Adrenal gland (tissue), 12 donors: Measurements from ENCODE around the gene PAN3. TPM values are rescaled to one million over a fixed set of nuclear protein-coding genes. Genes with fewer than 3 reads are reported as not detected.
A peak's percentile ranks its signal among the peaks of the same experiment; 100 is the strongest.

Source experiments
- DNase-seq, 7 donors: peaks; one replicate each; pipeline ENCODE4 v3.0.0-alpha.2; 2019 to 2020
- H3K27ac ChIP-seq, 5 donors: fragments of 200-600 bp; sonication (generic) in 4 of 5; 1 replicate in 3 of 5; 2 replicates in 2 of 5; pipeline versions ENCODE4 v1.5.1 to v1.8.0; 2016 to 2020; ENCODE audit warnings: mild to moderate bottlenecking in 1 of 5
- H3K27me3 ChIP-seq: fragments of 200-600 bp; 2 replicates; pipeline ENCODE4 v1.8.0; 2021
- H3K36me3 ChIP-seq, 2 donors: fragments of 200-600 bp; replicated peaks in 1 of 2; 1 replicate in 1 of 2; 2 replicates in 1 of 2; pipeline versions ENCODE4 v1.5.1 to v1.8.0; 2018 to 2022
- H3K4me1 ChIP-seq, 2 donors: fragments of 200-600 bp; replicated peaks in 1 of 2; 1 replicate in 1 of 2; 2 replicates in 1 of 2; pipeline versions ENCODE4 v1.5.1 to v1.8.0; 2018 to 2021
- H3K4me3 ChIP-seq, 4 donors: fragments of 200-600 bp; sonication (generic) in 3 of 4; one replicate each; pipeline ENCODE4 v1.5.1; 2016 to 2018
- H3K9me3 ChIP-seq, 3 donors: fragments of 200-600 bp; sonication (generic) in 1 of 3; replicated peaks in 1 of 3; 1 replicate in 2 of 3; 2 replicates in 1 of 3; pipeline versions ENCODE4 v1.5.1 to v1.8.0; 2016 to 2021
- CTCF ChIP-seq, 6 experiments: fragments of 450-650 bp in 4 of 6; fragments of 200-600 bp in 2 of 6; sonication (generic) in 1 of 6; IDR thresholded peaks; 1 replicate in 5 of 6; 2 replicates in 1 of 6; pipeline versions ENCODE4 v1.5.1 to v1.8.0; 2016 to 2021; ENCODE audit warnings: antibody characterized with exemption in 6 of 6, mild to moderate bottlenecking in 2 of 6, moderate library complexity in 1 of 6
- POLR2A ChIP-seq, 2 donors: fragments of 450-650 bp; IDR thresholded peaks; one replicate each; pipeline ENCODE4 v1.6.1; 2017; ENCODE audit warnings: antibody characterized with exemption in 2 of 2, mild to moderate bottlenecking in 2 of 2, moderate library complexity in 1 of 2
- WGBS, 4 donors: extraction: QIAGEN DNeasy Blood & Tissue Kit in 2 of 4; methylation state at CpG; one replicate each; pipeline versions ENCODE4 v1.1.5 to v1.1.7; 2013 to 2017; 5-methylcytosine and 5-hydroxymethylcytosine counted together
- intact Hi-C, 2 donors: fragments of 100-400 bp; cut with DNase I; formaldehyde crosslinking; loops; one replicate each; pipeline versions ENCODE4 v1.14.1 to v1.15.0; 2022 to 2023
- polyA plus RNA-seq, 3 donors: library from polyadenylated mRNA; stranded (reverse); fragments of 200-250 nt in 2 of 3; fragments of 350-450 nt in 1 of 3; fragmentation: Illumina TruSeq in 1 of 3; extraction: RNeasy Lipid Tissue Mini Kit (QIAGEN cat#74804) in 1 of 3; gene quantifications; one replicate each; pipeline ENCODE4 v1.2.3, GENCODE V29; 2013 to 2014
- total RNA-seq, 9 donors: library from RNA; depleted of rRNA in 4 of 9; stranded (reverse); fragments of >200 nt in 4 of 9; fragments of 120-200 nt in 1 of 9; fragmentation: NEBNext Ultra II Directional in 1 of 9; extraction: Animal tissue kit (Norgen Biotek cat#: 25700) in 1 of 9; gene quantifications; one replicate each; pipeline versions ENCODE4 v1.1.0 to v1.2.4, GENCODE V29; 2013 to 2023
- donor health status: healthy with polysubstance abuse.
- donor health status: Bipolar disorder and iron deficiency.
- donor health status: DM: yes; HTN: yes; CAD: no.
- donor health status: DM: no; HTN: no; CAD: no.
- donor health status: DM: no; HTN: no; CAD: no.
- donor health status: DM: yes; HTN: yes; CAD: no.

The PAN3 gene
- total and polyA plus RNA-seq, 12 donors = 13.3 to 31.4 (median 23.7) TPM

DNA sequence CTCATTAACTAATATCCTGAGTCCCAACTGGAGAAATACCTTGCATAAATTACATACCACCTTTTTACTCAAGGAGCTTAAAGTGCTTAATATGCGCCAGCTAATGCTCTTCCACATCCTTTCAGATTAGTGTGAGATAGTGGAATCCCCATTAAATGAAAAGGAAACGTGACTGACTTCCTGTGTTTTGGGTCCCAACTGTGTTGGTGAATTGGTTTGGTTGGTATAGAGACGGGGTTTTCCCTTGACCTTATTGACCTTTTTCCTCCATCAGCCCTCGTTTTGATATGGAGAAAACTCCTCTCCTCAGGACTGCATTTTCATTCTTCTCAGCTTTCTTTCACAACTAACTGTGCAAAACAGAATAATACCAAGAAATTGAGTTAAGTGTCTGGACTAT lies 163.5 kb downstream of the PAN3 start:
- no peak for DNase-seq

GRCh38 chr13:28306325-28306724 lies 168.0 kb downstream of the PAN3 start:
- no peaks in the 10 kb centered on the region for H3K36me3 ChIP-seq
- 84 to 86% (median 86%) methylated on average over 10 of the region's 10 CpGs for WGBS, 4 donors
- no peak for TF ChIP-seq POLR2A (IDR thresholded peaks at IDR 0.05)
- TF ChIP-seq CTCF (IDR thresholded peaks at IDR 0.05) = no peak
- no peaks in the 10 kb centered on the region for H3K4me1 ChIP-seq
- peak in 1 of 7 donors; percentile 30 for DNase-seq
- H3K4me3 ChIP-seq = no peak overlapping the region
- no peaks in the 10 kb centered on the region for H3K9me3 ChIP-seq
- intact Hi-C loops = no loop called here
- no peak overlapping the region for H3K27ac ChIP-seq
- no peaks in the 10 kb centered on the region for H3K27me3 ChIP-seq

More for the DNA sequence above, 163.5 kb downstream of the PAN3 start:
- H3K27ac ChIP-seq = no peak overlapping the region
- no peaks in the 10 kb centered on the region for H3K36me3 ChIP-seq
- intact Hi-C loops = no loop called here
- H3K4me3 ChIP-seq = no peak overlapping the region
- TF ChIP-seq POLR2A (IDR thresholded peaks at IDR 0.05) (no peak), CTCF (IDR thresholded peaks at IDR 0.05) (no peak)
- no peaks in the 10 kb centered on the region for H3K4me1 ChIP-seq
- 52 to 67% (median 58%) methylated on average over 4 of the region's 4 CpGs for WGBS, 4 donors
- no peaks in the 10 kb centered on the region for H3K27me3 ChIP-seq
- no peaks in the 10 kb centered on the region for H3K9me3 ChIP-seq

DNA sequence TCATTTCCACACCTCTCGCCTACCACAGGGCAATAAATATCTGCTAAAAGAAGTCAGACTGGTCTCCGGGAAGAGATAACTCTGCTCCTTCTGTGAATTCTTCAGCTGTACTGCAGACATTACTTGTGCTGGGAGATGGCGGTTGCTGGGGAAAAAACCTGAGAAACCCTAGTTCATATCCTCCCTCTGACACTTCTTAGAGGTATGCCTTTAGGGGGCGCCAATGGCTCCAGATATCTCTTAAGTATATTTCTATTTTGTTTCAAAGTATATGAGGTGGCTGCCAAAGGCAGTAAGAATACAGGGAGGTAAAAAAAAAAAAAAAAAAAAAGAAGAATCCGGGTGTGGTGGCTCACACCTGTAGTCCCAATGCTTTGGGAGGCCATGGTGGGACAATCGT lies 175.2 kb downstream of the PAN3 start:
- no peaks in the 10 kb centered on the region for H3K4me1 ChIP-seq
- peak in 1 of 7 donors; percentile 47 for DNase-seq
- intact Hi-C loops = no loop called here
- 80 to 84% (median 81%) methylated on average over 6 of the region's 6 CpGs for WGBS, 4 donors
- H3K36me3 ChIP-seq = no peaks in the 10 kb centered on the region
- H3K27ac ChIP-seq = no peak overlapping the region
- TF ChIP-seq POLR2A (IDR thresholded peaks at IDR 0.05) = no peak
- no peak for TF ChIP-seq CTCF (IDR thresholded peaks at IDR 0.05)
- no peak overlapping the region for H3K4me3 ChIP-seq
- no peaks in the 10 kb centered on the region for H3K27me3 ChIP-seq
- H3K9me3 ChIP-seq = no peaks in the 10 kb centered on the region

DNA sequence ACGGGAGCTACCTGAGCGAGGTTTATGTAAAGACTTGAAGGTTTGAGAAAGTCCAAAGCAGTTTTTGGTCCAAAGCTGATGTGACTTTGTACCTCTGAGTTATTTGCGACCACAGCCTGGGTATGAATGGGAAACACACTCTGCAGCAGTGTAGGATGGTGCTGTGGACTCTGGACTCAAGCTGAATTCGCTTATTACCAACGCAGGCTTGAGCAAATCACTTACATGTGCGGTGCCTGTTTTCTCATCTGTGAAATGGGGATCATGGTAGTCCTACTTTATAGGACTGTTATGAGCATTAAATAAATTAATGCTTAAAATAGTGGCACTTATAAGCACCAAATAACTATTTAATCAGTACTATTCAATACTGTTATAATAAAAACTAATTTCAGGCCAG lies 176.5 kb downstream of the PAN3 start:
- Histone ChIP-seq H3K4me3 (no peak overlapping the region), H3K36me3 (no peaks in the 10 kb centered on the region), H3K27ac (no peak overlapping the region), H3K4me1 (no peaks in the 10 kb centered on the region), H3K27me3 (no peaks in the 10 kb centered on the region), H3K9me3 (no peaks in the 10 kb centered on the region)
- intact Hi-C loops = no loop called here
- no peak for DNase-seq
- 90 to 93% (median 90%) methylated on average over 6 of the region's 6 CpGs for WGBS, 4 donors
- TF ChIP-seq POLR2A (IDR thresholded peaks at IDR 0.05) (no peak), CTCF (IDR thresholded peaks at IDR 0.05) (no peak)
